Measurements from ENCODE around the gene S100A3. TPM values are rescaled to one million over a fixed set of nuclear protein-coding genes. Genes with fewer than 3 reads are reported as not detected.
"Not testable (repeated sequence)": the region's sequence is repeated elsewhere in the genome, so short reads cannot be mapped to it uniquely, and the experiment has no call there.

The S100A3 gene
- total RNA-seq, 1 donor from 2014 or later = 10.2 TPM

DNA sequence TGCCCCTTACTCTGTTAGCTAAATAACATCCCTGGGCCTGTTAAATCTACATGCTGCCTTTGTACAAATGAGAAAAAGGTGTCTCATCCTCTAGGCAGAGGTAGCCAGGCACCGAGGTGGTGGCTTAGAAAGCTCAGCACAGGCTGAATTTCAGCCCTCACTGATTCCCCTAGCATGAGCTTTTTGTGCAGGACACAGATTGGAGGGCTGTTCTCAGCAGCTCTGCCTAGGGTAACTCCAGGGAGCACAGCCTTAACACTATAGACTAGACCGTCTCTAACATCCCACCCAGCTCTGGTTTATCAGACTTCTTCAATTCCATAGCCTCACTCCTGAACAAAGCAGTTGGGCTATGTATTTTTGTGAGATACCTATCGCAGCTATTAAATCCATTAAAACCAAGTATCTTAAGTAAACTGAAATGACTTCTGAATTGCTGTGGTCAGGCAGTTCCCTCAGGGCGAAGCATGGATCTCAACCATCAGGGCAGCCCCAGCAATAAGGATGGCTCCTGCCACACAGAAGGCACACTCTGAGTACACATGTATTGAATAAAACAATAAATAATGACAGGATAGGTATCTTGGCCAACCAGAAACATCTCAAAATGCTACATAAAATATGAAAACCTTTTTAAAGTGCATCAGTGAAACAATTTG lies 28.1 kb downstream of the S100A3 start:
- no peak overlapping the region for H3K4me3 ChIP-seq (ENCODE audit: low read depth, low read length)
- no peak for DNase-seq (ENCODE audit: low read depth)
- TF ChIP-seq, protein P1, sequence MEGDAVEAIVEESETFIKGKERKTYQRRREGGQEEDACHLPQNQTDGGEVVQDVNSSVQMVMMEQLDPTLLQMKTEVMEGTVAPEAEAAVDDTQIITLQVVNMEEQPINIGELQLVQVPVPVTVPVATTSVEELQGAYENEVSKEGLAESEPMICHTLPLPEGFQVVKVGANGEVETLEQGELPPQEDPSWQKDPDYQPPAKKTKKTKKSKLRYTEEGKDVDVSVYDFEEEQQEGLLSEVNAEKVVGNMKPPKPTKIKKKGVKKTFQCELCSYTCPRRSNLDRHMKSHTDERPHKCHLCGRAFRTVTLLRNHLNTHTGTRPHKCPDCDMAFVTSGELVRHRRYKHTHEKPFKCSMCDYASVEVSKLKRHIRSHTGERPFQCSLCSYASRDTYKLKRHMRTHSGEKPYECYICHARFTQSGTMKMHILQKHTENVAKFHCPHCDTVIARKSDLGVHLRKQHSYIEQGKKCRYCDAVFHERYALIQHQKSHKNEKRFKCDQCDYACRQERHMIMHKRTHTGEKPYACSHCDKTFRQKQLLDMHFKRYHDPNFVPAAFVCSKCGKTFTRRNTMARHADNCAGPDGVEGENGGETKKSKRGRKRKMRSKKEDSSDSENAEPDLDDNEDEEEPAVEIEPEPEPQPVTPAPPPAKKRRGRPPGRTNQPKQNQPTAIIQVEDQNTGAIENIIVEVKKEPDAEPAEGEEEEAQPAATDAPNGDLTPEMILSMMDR (conservative IDR thresholded peaks at IDR 0.05; ENCODE audit: low read depth, low read length) = no peak

DNA sequence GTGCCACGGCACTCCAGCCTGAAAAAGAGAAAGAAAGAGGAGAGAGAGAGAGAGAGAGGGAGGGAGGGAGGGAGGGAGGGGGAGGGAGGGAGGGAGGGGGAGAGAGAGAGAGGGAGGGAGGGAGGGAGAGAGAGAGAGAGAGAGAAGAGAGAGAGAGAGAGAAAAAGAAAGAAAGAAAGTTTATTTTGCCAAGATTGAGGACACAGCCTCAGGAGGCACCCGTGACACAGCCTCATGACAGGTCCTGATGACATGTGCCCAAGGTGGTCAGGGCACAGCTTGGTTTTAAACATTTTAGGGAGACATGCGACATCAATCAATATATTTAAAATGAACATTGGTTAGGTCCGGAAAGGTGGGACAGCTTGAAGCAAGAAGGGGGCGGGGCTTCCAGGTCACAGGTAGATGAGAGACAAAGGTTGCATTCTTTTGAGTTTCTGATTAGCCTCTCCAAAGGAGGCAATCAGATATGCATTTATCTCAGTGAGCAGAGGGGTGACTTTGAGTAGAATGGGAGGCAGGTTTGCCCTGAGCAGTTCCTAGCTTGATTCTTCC lies 28.8 kb downstream of the S100A3 start:
- not testable (repeated sequence) for DNase-seq (ENCODE audit: low read depth); H3K4me3 ChIP-seq (ENCODE audit: low read depth, low read length)

DNA sequence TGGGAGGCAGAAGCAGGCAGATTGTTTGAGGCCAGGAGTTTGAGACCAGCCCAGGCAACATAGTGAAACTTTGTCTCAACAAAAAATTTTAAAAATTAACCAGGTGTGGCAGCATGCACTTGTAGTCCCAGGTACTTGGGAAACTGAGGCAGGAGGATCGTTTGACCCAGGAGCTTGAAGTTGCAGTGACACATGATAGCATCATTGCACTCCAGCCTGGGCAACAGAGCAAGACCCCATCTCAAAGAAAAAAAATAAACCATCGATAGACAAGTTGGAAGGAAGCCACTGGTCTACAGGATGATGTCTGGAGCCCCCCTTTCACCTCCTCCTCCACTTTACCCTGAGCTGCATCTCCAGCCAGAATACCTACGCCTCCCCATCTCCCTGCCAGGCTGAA lies 29.8 kb downstream of the S100A3 start:
- no peak overlapping the region for H3K4me3 ChIP-seq (ENCODE audit: low read depth, low read length)
- TF ChIP-seq, protein P1 (conservative IDR thresholded peaks at IDR 0.05; ENCODE audit: low read depth, low read length) = no peak
- DNase-seq (ENCODE audit: low read depth) = no peak

DNA sequence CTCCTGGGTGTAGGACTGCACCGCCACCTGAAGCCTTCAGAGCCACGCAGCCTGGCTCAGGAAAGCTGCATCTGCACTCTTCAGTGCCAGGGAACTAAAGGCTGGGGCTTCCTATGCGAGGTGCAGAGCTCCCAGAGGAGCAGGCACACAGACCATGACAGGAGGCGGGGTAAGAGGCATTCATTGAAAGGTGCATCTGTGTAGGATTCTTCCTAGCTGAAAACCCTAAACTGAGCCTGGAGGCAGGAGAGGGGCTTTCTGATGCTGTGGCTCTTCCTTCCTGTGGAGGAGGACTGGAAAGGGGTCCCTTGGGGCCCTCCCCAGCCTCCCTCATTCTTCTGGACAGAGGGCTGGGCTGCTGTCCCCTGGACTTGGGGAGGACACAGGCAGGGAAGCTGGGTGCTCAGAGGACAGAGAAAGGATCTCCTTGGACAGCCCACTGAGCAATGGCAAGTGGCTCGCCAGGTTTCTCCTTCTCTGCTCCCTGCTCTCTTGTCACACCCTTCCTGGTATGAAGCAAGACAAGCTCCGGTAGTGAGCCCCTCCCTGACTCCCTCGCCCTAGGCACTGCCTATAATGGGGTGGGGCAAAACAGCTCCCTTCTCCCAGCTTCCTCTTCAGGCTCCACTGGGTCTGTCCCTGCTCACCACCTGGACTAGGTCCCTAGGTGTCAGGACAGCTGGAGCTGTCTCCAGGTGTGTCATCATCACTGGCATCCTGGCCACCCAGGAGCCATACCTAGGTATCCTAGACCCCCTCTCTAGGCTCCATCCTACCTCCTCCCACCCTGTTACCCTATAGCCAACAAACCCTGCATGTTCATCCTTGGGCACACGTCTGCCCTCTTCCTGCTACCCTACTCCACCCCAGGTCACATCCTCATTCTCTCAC lies 33.3 kb downstream of the S100A3 start:
- TF ChIP-seq, protein P1 (conservative IDR thresholded peaks at IDR 0.05; ENCODE audit: low read depth, low read length) = no peak
- H3K4me3 ChIP-seq (ENCODE audit: low read depth, low read length) = no peak overlapping the region
- DNase-seq (ENCODE audit: low read depth) = no peak

DNA sequence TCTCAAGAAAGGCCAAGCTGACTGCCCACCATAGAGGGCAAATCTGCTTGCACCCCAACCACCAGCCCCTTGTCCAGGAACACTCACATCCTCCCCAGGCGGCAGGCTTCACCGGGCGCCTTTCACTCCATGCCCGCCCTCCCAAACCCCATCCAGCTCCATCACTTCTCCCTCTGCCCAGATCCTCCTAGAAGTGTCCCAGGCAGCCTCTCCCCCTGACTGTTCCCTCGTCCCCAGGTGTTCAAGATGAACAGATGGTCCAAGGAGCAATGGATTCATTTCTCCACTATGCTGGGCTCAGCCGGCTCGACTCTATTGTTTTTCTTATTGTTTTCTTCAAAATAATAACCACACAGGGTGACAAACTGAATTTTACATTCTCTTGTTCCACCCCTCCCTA lies 35.4 kb downstream of the S100A3 start:
- TF ChIP-seq, protein P1 (conservative IDR thresholded peaks at IDR 0.05; ENCODE audit: low read depth, low read length) = no peak
- H3K4me3 ChIP-seq (ENCODE audit: low read depth, low read length) = no peak overlapping the region
- no peak for DNase-seq (ENCODE audit: low read depth)

DNA sequence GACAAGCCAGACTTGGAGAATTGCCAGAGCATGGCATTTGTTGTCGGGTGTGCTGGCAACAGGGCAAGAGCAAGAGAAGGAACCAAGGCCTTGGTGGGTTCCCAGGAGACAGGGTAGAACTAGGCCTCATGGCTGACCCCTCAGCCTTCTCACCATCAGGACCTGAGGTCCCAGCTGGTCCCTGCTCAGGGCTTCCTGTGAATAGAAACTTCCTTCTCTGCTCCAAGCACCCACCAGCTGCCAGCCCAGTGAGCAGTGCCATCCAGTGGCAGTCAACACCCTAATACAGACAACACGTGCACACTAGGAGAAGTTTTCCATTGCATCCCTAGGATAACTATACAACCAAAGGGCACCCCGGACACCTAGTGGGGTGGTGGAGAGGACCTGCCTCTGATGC lies 36.0 kb downstream of the S100A3 start:
- DNase-seq (ENCODE audit: low read depth) = no peak
- TF ChIP-seq, protein P1 (conservative IDR thresholded peaks at IDR 0.05; ENCODE audit: low read depth, low read length) = peak; percentile 38
- H3K4me3 ChIP-seq (ENCODE audit: low read depth, low read length) = no peak overlapping the region

DNA sequence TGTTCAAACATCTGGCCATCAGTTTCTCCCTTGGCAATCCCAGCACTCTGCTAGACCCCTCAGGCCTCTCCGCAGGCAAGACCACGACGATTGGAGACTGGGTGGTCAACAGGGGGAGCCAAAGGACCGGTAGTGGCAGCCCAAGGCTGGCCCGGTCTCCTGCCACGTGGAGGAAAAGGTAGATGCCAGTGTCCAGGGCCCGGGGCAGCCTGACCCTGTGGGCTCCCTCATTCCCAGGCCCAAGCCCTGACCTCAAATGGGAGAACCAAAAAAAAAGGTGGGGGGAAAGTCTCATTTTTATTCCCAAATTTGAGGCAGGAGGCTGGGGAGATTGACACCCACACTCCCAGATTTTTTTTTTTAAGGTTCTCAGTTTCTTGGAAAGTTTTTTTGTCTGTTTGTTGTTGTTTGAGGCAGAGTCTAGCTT lies 38.1 kb downstream of the S100A3 start:
- no peak for DNase-seq (ENCODE audit: low read depth)
- TF ChIP-seq, protein P1 (conservative IDR thresholded peaks at IDR 0.05; ENCODE audit: low read depth, low read length) = peak; percentile 94
- no peak overlapping the region for H3K4me3 ChIP-seq (ENCODE audit: low read depth, low read length)
